ENCODE data around the gene CCR6.

DNA sequence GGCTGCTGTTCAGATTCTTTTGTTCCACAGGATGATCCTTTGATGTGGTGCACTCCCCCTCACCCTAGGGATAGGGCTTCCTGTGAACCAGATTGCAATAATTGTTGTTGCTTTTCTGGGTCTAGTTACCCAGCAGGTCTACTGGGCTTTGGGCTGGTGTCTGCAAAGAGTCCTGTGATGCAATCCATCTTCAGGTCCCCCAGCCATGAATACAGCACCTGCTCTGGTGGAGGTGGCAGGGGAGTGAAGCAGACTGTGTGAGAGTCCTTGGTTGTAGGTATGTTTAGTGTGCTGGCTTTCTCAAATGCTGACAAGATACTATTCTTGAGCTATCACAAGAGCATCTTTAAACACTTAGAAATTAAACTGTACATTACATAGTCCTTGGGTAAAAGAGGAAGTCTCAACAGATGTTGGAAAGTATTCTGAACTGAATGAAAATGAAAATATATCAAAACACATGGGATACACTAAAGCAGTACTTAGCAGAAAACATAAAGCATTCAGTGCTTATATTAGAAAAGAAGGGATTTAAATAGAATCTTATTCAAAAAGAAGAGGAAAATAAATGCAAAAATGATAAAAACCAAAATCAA is 49.1 kb upstream of the CCR6 start:
- TF ChIP-seq, protein P1, sequence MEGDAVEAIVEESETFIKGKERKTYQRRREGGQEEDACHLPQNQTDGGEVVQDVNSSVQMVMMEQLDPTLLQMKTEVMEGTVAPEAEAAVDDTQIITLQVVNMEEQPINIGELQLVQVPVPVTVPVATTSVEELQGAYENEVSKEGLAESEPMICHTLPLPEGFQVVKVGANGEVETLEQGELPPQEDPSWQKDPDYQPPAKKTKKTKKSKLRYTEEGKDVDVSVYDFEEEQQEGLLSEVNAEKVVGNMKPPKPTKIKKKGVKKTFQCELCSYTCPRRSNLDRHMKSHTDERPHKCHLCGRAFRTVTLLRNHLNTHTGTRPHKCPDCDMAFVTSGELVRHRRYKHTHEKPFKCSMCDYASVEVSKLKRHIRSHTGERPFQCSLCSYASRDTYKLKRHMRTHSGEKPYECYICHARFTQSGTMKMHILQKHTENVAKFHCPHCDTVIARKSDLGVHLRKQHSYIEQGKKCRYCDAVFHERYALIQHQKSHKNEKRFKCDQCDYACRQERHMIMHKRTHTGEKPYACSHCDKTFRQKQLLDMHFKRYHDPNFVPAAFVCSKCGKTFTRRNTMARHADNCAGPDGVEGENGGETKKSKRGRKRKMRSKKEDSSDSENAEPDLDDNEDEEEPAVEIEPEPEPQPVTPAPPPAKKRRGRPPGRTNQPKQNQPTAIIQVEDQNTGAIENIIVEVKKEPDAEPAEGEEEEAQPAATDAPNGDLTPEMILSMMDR (conservative IDR thresholded peaks at IDR 0.05; ENCODE audit: low read length), result no peak
- no peak for TF ChIP-seq EZH2phosphoT487 (IDR thresholded peaks at IDR 0.05; ENCODE audit: borderline replicate concordance, low read depth, low read length)

Measured in OCI-LY7 (cell line).